HL-60 (cell line): ENCODE results near the gene HTR2C.
A peak's percentile ranks its signal among the peaks of the same experiment; 100 is the strongest.

Experiments used
- DNase-seq, 2 experiments: peaks; one replicate each; pipeline ENCODE4 v3.0.0-alpha.2; 2010 to 2020; ENCODE audit warnings: low read depth in 1 of 2, low spot score in 1 of 2
- H3K27ac ChIP-seq: fragments of 250-450 bp; sonication (Bioruptor Pico); replicated peaks from 2 replicates; pipeline ENCODE4 v1.5.1; 2020; ENCODE audit warnings: mild to moderate bottlenecking, moderate library complexity
- H3K27me3 ChIP-seq: fragments of 250-450 bp; sonication (Bioruptor Pico); 2 replicates; pipeline ENCODE4 v1.5.1; 2021; ENCODE audit warnings: mild to moderate bottlenecking, moderate library complexity; ENCODE audit not compliant: insufficient read depth, poor library complexity, severe bottlenecking
- H3K4me3 ChIP-seq: replicated peaks from 2 replicates; pipeline ENCODE4 v1.5.1; 2011; ENCODE audit warnings: mild to moderate bottlenecking, control low read depth, low read length; ENCODE audit not compliant: insufficient read depth
- GABPA ChIP-seq: IDR thresholded peaks from 2 replicates; pipeline ENCODE4 v1.6.1; 2012; ENCODE audit warnings: low read depth
- POLR2AphosphoS5 ChIP-seq: IDR thresholded peaks from 2 replicates; pipeline ENCODE4 v1.6.1; 2012; ENCODE audit warnings: low read depth
- SPI1 ChIP-seq: IDR thresholded peaks from 2 replicates; pipeline ENCODE4 v1.6.1; 2012; ENCODE audit warnings: low read depth, mild to moderate bottlenecking, borderline replicate concordance
- TF ChIP-seq, protein P1 (sequence below): IDR thresholded peaks from 2 replicates; pipeline ENCODE4 v1.6.1; 2012; ENCODE audit warnings: low read depth; ENCODE audit not compliant: insufficient replicate concordance
- TF ChIP-seq, protein P2 (sequence below): IDR thresholded peaks from one replicate; pipeline ENCODE4 v1.5.1; 2011; ENCODE audit warnings: low read length, control low read depth, inconsistent platforms; ENCODE audit not compliant: insufficient read depth

HTR2C gene

DNA sequence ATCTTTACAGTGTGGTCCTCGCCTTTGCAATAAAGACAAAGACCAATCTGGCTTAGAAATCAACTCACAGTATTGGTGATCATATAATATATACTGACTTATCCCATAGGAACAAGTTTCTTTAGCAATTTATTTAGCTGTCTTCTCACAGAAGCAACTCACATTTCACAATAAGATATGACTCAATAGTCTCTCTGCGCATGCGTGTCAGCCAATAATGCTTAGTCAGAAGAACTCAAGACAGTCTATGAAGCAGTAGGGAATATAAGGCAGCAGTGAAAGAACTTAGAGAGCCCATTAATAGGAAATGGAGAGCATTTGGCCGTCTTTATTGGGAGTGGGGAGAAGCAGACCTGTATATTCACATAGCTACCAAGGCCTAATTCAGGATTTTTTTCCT lies 216.8 kb downstream of the HTR2C start:
- Histone ChIP-seq H3K27ac (no peak overlapping the region), H3K27me3 (no peaks in the 10 kb centered on the region), H3K4me3 (no peak overlapping the region)
- DNase-seq: peak; percentile 10 to 42
- TF ChIP-seq POLR2AphosphoS5 (no peak), GABPA (no peak), SPI1 (no peak)
- TF ChIP-seq, protein P1, sequence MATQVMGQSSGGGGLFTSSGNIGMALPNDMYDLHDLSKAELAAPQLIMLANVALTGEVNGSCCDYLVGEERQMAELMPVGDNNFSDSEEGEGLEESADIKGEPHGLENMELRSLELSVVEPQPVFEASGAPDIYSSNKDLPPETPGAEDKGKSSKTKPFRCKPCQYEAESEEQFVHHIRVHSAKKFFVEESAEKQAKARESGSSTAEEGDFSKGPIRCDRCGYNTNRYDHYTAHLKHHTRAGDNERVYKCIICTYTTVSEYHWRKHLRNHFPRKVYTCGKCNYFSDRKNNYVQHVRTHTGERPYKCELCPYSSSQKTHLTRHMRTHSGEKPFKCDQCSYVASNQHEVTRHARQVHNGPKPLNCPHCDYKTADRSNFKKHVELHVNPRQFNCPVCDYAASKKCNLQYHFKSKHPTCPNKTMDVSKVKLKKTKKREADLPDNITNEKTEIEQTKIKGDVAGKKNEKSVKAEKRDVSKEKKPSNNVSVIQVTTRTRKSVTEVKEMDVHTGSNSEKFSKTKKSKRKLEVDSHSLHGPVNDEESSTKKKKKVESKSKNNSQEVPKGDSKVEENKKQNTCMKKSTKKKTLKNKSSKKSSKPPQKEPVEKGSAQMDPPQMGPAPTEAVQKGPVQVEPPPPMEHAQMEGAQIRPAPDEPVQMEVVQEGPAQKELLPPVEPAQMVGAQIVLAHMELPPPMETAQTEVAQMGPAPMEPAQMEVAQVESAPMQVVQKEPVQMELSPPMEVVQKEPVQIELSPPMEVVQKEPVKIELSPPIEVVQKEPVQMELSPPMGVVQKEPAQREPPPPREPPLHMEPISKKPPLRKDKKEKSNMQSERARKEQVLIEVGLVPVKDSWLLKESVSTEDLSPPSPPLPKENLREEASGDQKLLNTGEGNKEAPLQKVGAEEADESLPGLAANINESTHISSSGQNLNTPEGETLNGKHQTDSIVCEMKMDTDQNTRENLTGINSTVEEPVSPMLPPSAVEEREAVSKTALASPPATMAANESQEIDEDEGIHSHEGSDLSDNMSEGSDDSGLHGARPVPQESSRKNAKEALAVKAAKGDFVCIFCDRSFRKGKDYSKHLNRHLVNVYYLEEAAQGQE: no peak
- TF ChIP-seq, protein P2, sequence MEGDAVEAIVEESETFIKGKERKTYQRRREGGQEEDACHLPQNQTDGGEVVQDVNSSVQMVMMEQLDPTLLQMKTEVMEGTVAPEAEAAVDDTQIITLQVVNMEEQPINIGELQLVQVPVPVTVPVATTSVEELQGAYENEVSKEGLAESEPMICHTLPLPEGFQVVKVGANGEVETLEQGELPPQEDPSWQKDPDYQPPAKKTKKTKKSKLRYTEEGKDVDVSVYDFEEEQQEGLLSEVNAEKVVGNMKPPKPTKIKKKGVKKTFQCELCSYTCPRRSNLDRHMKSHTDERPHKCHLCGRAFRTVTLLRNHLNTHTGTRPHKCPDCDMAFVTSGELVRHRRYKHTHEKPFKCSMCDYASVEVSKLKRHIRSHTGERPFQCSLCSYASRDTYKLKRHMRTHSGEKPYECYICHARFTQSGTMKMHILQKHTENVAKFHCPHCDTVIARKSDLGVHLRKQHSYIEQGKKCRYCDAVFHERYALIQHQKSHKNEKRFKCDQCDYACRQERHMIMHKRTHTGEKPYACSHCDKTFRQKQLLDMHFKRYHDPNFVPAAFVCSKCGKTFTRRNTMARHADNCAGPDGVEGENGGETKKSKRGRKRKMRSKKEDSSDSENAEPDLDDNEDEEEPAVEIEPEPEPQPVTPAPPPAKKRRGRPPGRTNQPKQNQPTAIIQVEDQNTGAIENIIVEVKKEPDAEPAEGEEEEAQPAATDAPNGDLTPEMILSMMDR: no peak

DNA sequence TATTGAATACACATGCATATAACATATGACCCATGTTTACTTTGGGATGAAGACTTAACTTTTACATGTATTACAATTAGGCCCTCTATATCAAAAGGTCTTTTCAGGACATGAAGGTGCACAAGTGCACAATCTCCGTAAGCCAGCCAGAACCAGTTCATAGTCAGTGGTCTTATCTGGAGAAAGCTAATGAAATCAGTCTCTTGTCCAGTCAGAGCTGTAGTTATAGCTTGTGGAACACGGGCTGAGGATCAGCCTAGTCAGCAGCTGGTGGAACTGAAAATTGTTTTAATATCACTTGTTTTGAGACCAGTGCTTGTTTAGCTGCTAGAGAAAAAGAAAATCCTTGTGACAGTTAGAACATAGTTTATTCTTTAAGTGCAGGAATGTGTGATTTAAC lies 235.6 kb downstream of the HTR2C start:
- H3K27ac ChIP-seq: no peak overlapping the region
- no peak for DNase-seq
- TF ChIP-seq, protein P1: no peak
- TF ChIP-seq, protein P2: no peak
- TF ChIP-seq GABPA (no peak), POLR2AphosphoS5 (no peak), SPI1 (no peak)

DNA sequence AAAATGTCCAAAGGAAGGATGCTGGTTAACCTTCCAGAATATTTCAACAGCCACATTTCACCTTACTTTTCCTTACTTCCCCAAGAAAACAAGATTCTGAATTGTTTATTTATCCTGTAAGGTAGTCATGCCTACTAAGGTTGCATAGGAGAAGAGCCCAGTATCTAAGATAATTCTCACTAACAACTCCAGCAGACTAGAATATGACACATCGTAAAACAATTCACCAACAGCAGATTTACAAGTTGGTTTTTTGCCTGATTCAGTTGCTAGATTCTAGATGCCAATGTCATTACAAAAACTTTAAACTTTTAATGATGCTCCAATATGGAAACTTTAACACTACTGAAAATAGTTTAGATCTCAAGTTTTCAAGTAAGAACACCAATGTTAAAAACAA lies 257.2 kb downstream of the HTR2C start:
- TF ChIP-seq, protein P2: no peak
- TF ChIP-seq SPI1 (no peak), GABPA (no peak)
- TF ChIP-seq, protein P1: no peak
- DNase-seq: no peak
- H3K27me3 ChIP-seq: no peaks in the 10 kb centered on the region
- H3K27ac ChIP-seq: no peak overlapping the region
- H3K4me3 ChIP-seq: no peak overlapping the region

More for the DNA sequence above, 235.6 kb downstream of the HTR2C start:
- H3K4me3 ChIP-seq: no peak overlapping the region
- no peaks in the 10 kb centered on the region for H3K27me3 ChIP-seq
